IPS-18c (cell line): ENCODE data around the gene GOLGA8F.
"Not testable (repeated sequence)": the region's sequence is repeated elsewhere in the genome, so short reads cannot be mapped to it uniquely, and the experiment has no call there.

Source experiments
- H3K4me3 ChIP-seq: 2 replicates; pipeline ENCODE4 v1.7.0; 2013; ENCODE audit warnings: low read depth, mild to moderate bottlenecking, low read length, moderate library complexity; ENCODE audit not compliant: insufficient read depth
- H3K9me3 ChIP-seq: one replicate; pipeline ENCODE4 v1.6.1; 2013; ENCODE audit warnings: mild to moderate bottlenecking, low read length, moderate library complexity; ENCODE audit not compliant: control insufficient read depth, insufficient read depth

GOLGA8F gene

GRCh38 chr15:28378364-28378763, at the start of gene GOLGA8F:
Gene GOLGA8F (plus strand): TSS chr15:28378664. CDS start chr15:28378762, 98 bp downstream.
- H3K9me3 ChIP-seq, result not testable (repeated sequence)

DNA sequence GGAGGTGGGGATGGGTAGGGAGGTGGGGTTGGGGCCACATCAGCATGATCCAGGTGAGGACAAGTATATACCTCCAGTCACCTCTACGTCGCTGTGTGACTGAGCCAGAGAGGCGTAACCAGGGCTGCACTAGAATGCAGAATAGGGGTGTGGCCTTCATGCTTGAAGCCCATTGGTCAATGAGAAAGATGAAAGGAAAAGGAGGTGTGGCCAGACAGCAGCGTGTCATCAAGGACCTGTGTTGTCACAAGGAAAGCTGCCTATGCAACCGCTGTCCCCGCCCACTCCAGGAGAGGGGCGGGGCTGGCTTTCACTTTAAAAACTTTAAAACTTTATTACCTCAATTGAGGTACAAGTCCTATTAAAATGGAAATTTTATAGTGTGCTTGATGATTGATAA, 20.5 kb upstream of the GOLGA8F start, which contains the start of gene GOLGA6L24:
Gene GOLGA6L24 (minus strand): TSS at position 101 of the 400 bp plus-strand sequence. CDS start 61 bp downstream, at position 40.
- H3K4me3 ChIP-seq, H3K9me3 ChIP-seq: not testable (repeated sequence)

More at GRCh38 chr15:28378364-28378763, at the start of gene GOLGA8F:
- not testable (repeated sequence) for H3K4me3 ChIP-seq

- not testable (repeated sequence) for H3K4me3 ChIP-seq, H3K9me3 ChIP-seq
Observed at GRCh38 chr15:28365502-28365901, 13.0 kb upstream of the GOLGA8F start.

GRCh38 chr15:28380053-28380452, 1.6 kb downstream of the GOLGA8F start:
- H3K4me3 ChIP-seq, H3K9me3 ChIP-seq: not testable (repeated sequence)

DNA sequence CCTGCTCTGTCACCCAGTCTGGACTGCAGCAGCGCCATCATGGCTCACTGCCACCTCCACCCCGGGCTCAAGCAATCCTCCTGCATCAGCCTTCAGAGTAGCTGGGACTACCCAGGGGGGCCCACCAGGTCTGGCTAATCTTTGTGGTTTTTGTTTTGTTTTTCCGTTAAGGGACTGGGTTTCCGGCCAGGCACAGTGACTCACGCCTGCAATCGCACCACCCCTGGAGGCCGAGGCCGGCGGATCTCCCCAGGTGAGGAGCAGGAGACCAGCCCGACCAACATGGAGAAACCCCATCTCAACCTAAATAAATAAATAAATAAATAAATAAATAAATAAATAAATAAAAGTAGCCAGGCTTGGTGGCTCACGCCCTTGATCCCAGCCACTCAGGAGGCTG, 17.6 kb downstream of the GOLGA8F start:
- not testable (repeated sequence) for H3K4me3 ChIP-seq, H3K9me3 ChIP-seq

- H3K4me3 ChIP-seq, H3K9me3 ChIP-seq: not testable (repeated sequence)
Observed at GRCh38 chr15:28402774-28403435, 24.4 kb downstream of the GOLGA8F start.

DNA sequence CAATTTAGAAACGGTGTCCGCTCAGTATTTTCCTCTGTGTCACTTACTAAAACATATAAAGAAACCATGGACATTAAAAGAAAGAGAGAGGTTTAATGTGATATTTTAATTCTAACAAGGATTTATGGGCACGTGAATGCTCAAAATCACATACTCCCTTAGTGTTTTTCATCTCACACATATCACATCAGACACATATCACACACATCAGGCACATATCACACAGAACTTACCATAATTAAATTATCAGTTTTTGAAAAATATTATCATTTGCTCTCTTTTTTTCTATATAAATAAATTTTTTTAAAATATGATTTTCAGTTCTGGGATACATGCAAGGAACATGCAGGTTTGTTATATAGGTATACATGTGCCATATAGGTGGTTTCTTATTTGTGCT, 42.0 kb downstream of the GOLGA8F start:
- not testable (repeated sequence) for H3K4me3 ChIP-seq, H3K9me3 ChIP-seq

- H3K4me3 ChIP-seq, H3K9me3 ChIP-seq: not testable (repeated sequence)
Observed at GRCh38 chr15:28435594-28435993, 57.1 kb downstream of the GOLGA8F start.
